ENCODE data around the gene STK10.

DNA sequence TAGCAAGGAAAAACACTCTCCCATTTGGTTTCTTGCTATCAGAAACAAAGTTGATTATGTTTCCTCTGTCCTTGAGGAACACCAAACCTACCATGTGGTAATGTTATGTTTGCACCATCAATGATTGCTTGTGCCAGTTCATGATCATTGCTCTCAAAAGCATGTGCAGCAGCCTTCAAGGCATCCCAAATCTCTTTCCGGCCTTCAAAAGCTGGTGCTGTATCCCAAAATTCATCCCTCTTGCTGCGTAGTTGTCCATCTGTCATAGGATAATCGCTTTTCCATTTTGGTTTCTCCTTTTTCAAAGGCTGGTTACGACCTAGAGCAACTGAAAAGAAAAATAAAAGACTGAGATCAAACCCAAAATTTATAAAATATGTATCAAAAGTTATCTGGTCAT, 46.0 kb upstream of the STK10 start:
- TF ChIP-seq EP300 (IDR thresholded peaks at IDR 0.05), result no peak
- no peak for TF ChIP-seq CTCF (IDR thresholded peaks at IDR 0.05)
- TF ChIP-seq POLR2AphosphoS5 (IDR thresholded peaks at IDR 0.05), result no peak

All from stomach (tissue), 4 donors.